Skeletal muscle tissue (tissue), 4 donors: ENCODE results near the gene SIK2. TPM values are rescaled to one million over a fixed set of nuclear protein-coding genes. Genes with fewer than 3 reads are reported as not detected.
"Not testable (repeated sequence)": the region's sequence is repeated elsewhere in the genome, so short reads cannot be mapped to it uniquely, and the experiment has no call there.

ENCODE experiments used
- H3K27ac ChIP-seq: one replicate; pipeline ENCODE4 v1.7.0; 2013; ENCODE audit warnings: mild to moderate bottlenecking, low read depth, low read length, inconsistent platforms
- H3K27me3 ChIP-seq, 3 donors: one replicate each; pipeline ENCODE4 v1.7.0; 2013; ENCODE audit warnings: low read length in 3 of 3; ENCODE audit not compliant: control insufficient read depth in 3 of 3, insufficient read depth in 3 of 3
- H3K36me3 ChIP-seq, 3 donors: one replicate each; pipeline ENCODE4 v1.7.0; 2013; ENCODE audit warnings: low read length in 3 of 3; ENCODE audit not compliant: control insufficient read depth in 3 of 3, insufficient read depth in 3 of 3
- H3K4me1 ChIP-seq, 3 donors: one replicate each; pipeline ENCODE4 v1.7.0; 2013; ENCODE audit warnings: low read length in 3 of 3, mild to moderate bottlenecking in 3 of 3; ENCODE audit not compliant: control insufficient read depth in 3 of 3, insufficient read depth in 3 of 3
- H3K4me3 ChIP-seq, 3 donors: one replicate each; pipeline ENCODE4 v1.7.0; 2013; ENCODE audit warnings: low read length in 3 of 3
- H3K9ac ChIP-seq, 3 donors: one replicate each; pipeline ENCODE4 v1.7.0; 2013; ENCODE audit warnings: low read length in 3 of 3, mild to moderate bottlenecking in 3 of 3, moderate library complexity in 2 of 3, low read depth in 1 of 3
- H3K9me3 ChIP-seq, 3 donors: one replicate each; pipeline ENCODE4 v1.7.0; 2013; ENCODE audit warnings: low read length in 3 of 3; ENCODE audit not compliant: control insufficient read depth in 3 of 3
- total RNA-seq: library from RNA; depleted of rRNA; stranded (reverse); fragments of >200 nt; gene quantifications from one replicate; pipeline ENCODE4 v1.2.3, GENCODE V29; 2014
- donor health status: Osteomylitis.

Gene SIK2
- total RNA-seq, 1 donor from 2014 or later: 11.5 TPM

DNA sequence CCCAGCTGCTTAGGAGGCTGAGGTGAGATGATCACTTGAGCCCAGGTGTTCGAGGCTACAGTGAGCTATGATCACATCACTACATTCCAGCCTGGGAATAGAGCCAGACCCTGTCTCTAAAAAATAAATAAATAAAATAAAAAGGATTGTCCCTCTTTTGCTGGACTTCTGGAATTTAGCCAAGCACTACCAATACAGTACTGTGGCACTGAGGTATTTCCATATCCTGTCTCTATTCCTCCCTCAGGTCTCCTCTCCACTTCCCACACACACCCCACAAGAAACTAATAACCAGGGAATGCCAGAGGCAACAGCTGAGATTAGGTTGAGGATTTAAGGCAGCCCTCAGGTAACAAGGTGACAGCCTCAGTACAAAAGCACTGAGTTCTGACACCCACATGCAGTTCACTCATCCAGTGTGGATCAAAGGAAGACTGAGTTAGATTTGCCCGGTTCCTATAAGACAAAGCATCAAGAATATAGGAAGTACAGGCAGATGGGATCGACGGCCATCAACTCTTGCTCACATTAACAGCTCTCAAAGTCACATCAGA is 168.4 kb downstream of the SIK2 start:
- peaks cover 0 to 13% (median 8%) of the 10 kb centered on the region in 3 donors for H3K4me1 ChIP-seq
- H3K27ac ChIP-seq: no peak overlapping the region
- no peaks in the 10 kb centered on the region for H3K36me3 ChIP-seq
- H3K9me3 ChIP-seq: no peaks in the 10 kb centered on the region
- no peaks in the 10 kb centered on the region for H3K27me3 ChIP-seq
- H3K9ac ChIP-seq: no peak overlapping the region
- H3K4me3 ChIP-seq: no peak overlapping the region

- H3K9ac ChIP-seq, H3K36me3 ChIP-seq: not testable (repeated sequence)
Measured at GRCh38 chr11:111771205-111771604, 169.0 kb downstream of the SIK2 start.

GRCh38 chr11:111772535-111772934 is 170.3 kb downstream of the SIK2 start:
- Histone ChIP-seq H3K4me1 (peaks cover 0 to 3% (median 3%) of the 10 kb centered on the region in 3 donors), H3K4me3 (no peak overlapping the region), H3K9me3 (no peaks in the 10 kb centered on the region), H3K27me3 (no peaks in the 10 kb centered on the region), H3K36me3 (no peaks in the 10 kb centered on the region), H3K9ac (no peak overlapping the region), H3K27ac (no peak overlapping the region)

More at GRCh38 chr11:111771205-111771604, 169.0 kb downstream of the SIK2 start:
- not testable (repeated sequence) for H3K27ac ChIP-seq, H3K4me3 ChIP-seq, H3K9me3 ChIP-seq, H3K27me3 ChIP-seq
- H3K4me1 ChIP-seq: peaks cover 0 to 13% (median 8%) of the 10 kb centered on the region in 3 donors

- no peaks in the 10 kb centered on the region for H3K36me3 ChIP-seq
- no peak overlapping the region for H3K4me3 ChIP-seq
- peak overlapping the region; percentile 42 for H3K27ac ChIP-seq
Measured at GRCh38 chr11:111774955-111775710, 172.9 kb downstream of the SIK2 start.

DNA sequence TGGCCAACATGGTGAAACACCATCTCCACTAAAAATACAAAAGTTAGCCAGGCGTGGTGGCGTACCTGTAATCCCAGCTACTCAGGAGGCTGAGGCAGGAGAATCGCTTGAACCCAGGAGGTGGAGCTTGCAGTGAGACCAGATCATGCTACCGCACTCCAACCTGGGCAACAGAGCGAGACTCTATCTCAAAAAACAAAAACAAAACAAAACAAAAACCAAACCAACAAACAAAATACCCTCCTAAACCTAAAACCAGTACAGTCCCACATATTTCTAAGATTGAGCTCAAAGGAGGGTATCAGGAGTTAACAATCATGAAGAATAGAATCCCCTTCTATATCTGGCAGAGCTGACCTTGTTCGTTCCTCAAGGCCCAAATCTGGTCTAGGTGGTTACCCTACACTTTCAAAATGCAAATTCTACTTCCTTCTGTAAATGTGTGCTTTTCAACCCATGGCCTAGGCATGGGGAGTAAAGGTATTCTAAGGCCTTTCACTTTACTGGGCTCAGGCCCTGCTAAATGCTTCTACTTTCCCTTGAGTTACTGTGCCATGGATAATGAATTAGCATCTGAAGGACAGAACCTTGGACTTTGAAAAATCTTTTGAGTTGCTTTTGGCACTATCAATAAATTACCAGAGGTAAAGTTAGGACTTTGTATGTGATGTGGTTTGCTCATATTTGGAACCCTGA is 174.3 kb downstream of the SIK2 start:
- Histone ChIP-seq H3K4me1 (peaks cover 0 to 3% (median 3%) of the 10 kb centered on the region in 3 donors), H3K4me3 (no peak overlapping the region), H3K27ac (no peak overlapping the region), H3K9me3 (no peaks in the 10 kb centered on the region), H3K9ac (no peak overlapping the region), H3K36me3 (no peaks in the 10 kb centered on the region), H3K27me3 (no peaks in the 10 kb centered on the region)

More at GRCh38 chr11:111774955-111775710, 172.9 kb downstream of the SIK2 start:
- Histone ChIP-seq H3K27me3 (no peaks in the 10 kb centered on the region), H3K4me1 (peaks cover 0 to 3% (median 3%) of the 10 kb centered on the region in 3 donors), H3K9ac (no peak overlapping the region), H3K9me3 (no peaks in the 10 kb centered on the region)

GRCh38 chr11:111777094-111778046 is 175.1 kb downstream of the SIK2 start:
- Histone ChIP-seq H3K4me1 (peaks cover 0 to 3% (median 3%) of the 10 kb centered on the region in 3 donors), H3K4me3 (no peak overlapping the region), H3K27ac (no peak overlapping the region), H3K9me3 (no peaks in the 10 kb centered on the region), H3K36me3 (no peaks in the 10 kb centered on the region), H3K9ac (no peak overlapping the region), H3K27me3 (no peaks in the 10 kb centered on the region)

GRCh38 chr11:111778047-111778558 is 175.9 kb downstream of the SIK2 start:
- Histone ChIP-seq H3K9ac (no peak overlapping the region), H3K4me1 (peaks cover 0 to 3% (median 3%) of the 10 kb centered on the region in 3 donors), H3K9me3 (no peaks in the 10 kb centered on the region), H3K27ac (no peak overlapping the region), H3K36me3 (no peaks in the 10 kb centered on the region), H3K4me3 (no peak overlapping the region), H3K27me3 (no peaks in the 10 kb centered on the region)

GRCh38 chr11:111779118-111779517 is 176.9 kb downstream of the SIK2 start:
- no peak overlapping the region for H3K27ac ChIP-seq
- H3K9me3 ChIP-seq: no peaks in the 10 kb centered on the region
- H3K4me3 ChIP-seq: no peak overlapping the region
- H3K4me1 ChIP-seq: peaks cover 0 to 3% (median 3%) of the 10 kb centered on the region in 3 donors
- peaks cover 0 to 2% (median 0%) of the 10 kb centered on the region in 3 donors for H3K36me3 ChIP-seq
- H3K27me3 ChIP-seq: no peaks in the 10 kb centered on the region
- no peak overlapping the region for H3K9ac ChIP-seq
